Upper lobe of right lung (tissue), 1 donor: ENCODE data around the gene TMEM91. TPM values are rescaled to one million over a fixed set of nuclear protein-coding genes. Genes with fewer than 3 reads are reported as not detected.
A peak's percentile ranks its signal among the peaks of the same experiment; 100 is the strongest.
"Not testable (repeated sequence)": the region's sequence is repeated elsewhere in the genome, so short reads cannot be mapped to it uniquely, and the experiment has no call there.

Experiments used
- ATAC-seq: fragments of 200-7000 bp; cut with Tn5 transposase; one replicate; pipeline ENCODE4 v1.9.1; 2020; ENCODE audit warnings: mild to moderate bottlenecking, moderate library complexity
- DNase-seq: peaks from one replicate; pipeline ENCODE4 v3.0.0-alpha.2; 2020
- H3K27ac ChIP-seq: fragments of 200-600 bp; one replicate; pipeline ENCODE4 v1.8.0; 2022
- H3K27me3 ChIP-seq: fragments of 200-600 bp; one replicate; pipeline ENCODE4 v1.8.0; 2022; ENCODE audit warnings: mild to moderate bottlenecking
- H3K36me3 ChIP-seq: fragments of 200-600 bp; one replicate; pipeline ENCODE4 v1.8.0; 2022
- H3K4me1 ChIP-seq: fragments of 200-600 bp; one replicate; pipeline ENCODE4 v1.8.0; 2022
- H3K4me3 ChIP-seq: fragments of 200-600 bp; one replicate; pipeline ENCODE4 v1.8.0; 2022; ENCODE audit warnings: mild to moderate bottlenecking
- H3K9me3 ChIP-seq: fragments of 200-600 bp; one replicate; pipeline ENCODE4 v1.8.0; 2022
- intact Hi-C: fragments of 100-400 bp; cut with DNase I; formaldehyde crosslinking; loops from one replicate; pipeline ENCODE4 v1.11.0; 2022
- total RNA-seq: library from RNA; stranded (reverse); fragmentation: NEBNext Ultra II Directional; extraction: Animal tissue kit (Norgen Biotek cat#: 25700); gene quantifications from one replicate; pipeline ENCODE4 v1.2.1, GENCODE V29; 2021
- TF ChIP-seq, protein P1 (sequence below): fragments of 200-600 bp; IDR thresholded peaks from one replicate; pipeline ENCODE4 v1.8.0; 2022; ENCODE audit warnings: antibody characterized with exemption
- donor health status: DM: no; HTN: yes; CAD: no; lungs with severe emphysema.

TMEM91 gene
- total RNA-seq, 1 donor from 2014 or later: 19.5 TPM

DNA sequence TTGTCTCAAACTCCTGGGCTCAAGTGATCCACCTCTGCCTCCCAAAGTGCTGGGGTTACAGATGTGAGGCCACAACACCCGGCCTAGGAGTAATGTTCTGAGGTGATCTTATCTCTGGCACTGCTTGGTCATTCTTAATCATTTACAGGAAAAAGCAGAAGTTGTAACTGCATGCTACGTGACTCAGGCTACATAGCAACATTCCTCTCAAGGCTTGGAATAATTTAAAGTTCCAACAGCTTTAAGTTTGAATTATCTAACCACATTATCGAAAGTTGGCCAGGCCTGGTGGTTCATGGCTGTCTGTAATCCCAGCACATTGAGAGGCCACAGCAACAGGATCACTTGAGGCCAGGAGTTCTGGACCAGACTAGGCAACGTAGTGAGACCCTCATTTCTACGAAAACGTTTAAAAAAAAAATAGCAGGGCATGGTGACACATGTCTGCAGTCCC is 8.5 kb upstream of the TMEM91 start:
- H3K4me3 ChIP-seq: no peak overlapping the region
- H3K4me1 ChIP-seq: peaks cover 19% of the 10 kb centered on the region
- H3K36me3 ChIP-seq: no peaks in the 10 kb centered on the region
- no peak for ATAC-seq
- H3K9me3 ChIP-seq: no peaks in the 10 kb centered on the region
- DNase-seq: no peak
- TF ChIP-seq, protein P1, sequence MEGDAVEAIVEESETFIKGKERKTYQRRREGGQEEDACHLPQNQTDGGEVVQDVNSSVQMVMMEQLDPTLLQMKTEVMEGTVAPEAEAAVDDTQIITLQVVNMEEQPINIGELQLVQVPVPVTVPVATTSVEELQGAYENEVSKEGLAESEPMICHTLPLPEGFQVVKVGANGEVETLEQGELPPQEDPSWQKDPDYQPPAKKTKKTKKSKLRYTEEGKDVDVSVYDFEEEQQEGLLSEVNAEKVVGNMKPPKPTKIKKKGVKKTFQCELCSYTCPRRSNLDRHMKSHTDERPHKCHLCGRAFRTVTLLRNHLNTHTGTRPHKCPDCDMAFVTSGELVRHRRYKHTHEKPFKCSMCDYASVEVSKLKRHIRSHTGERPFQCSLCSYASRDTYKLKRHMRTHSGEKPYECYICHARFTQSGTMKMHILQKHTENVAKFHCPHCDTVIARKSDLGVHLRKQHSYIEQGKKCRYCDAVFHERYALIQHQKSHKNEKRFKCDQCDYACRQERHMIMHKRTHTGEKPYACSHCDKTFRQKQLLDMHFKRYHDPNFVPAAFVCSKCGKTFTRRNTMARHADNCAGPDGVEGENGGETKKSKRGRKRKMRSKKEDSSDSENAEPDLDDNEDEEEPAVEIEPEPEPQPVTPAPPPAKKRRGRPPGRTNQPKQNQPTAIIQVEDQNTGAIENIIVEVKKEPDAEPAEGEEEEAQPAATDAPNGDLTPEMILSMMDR: no peak
- intact Hi-C loops: no loop called here
- no peaks in the 10 kb centered on the region for H3K27me3 ChIP-seq
- peak overlapping the region; percentile 40 for H3K27ac ChIP-seq

DNA sequence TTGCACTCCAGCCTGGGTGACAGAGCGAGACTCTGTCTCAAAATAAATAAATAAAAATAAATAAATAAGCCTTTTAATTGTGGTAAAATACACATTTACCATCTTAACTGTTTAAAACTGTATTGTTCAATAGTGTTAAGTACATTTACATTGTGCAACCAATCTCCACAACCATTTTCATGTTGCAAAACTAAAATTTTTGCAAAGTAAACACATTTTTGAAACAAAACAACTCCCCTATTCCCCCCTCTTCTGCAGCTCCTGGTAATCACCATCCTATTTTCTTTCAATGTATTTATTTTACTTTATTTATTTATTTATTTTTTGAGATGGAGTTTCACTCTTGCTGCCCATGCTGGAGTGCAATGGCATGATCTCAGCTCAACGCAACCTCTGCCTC is 6.6 kb upstream of the TMEM91 start:
- no peak overlapping the region for H3K27ac ChIP-seq
- intact Hi-C loops: no loop called here
- DNase-seq (no peak), ATAC-seq (no peak)
- H3K36me3 ChIP-seq: no peaks in the 10 kb centered on the region
- TF ChIP-seq, protein P1: no peak
- peaks cover 25% of the 10 kb centered on the region for H3K4me1 ChIP-seq
- no peaks in the 10 kb centered on the region for H3K9me3 ChIP-seq
- no peaks in the 10 kb centered on the region for H3K27me3 ChIP-seq
- H3K4me3 ChIP-seq: no peak overlapping the region

DNA sequence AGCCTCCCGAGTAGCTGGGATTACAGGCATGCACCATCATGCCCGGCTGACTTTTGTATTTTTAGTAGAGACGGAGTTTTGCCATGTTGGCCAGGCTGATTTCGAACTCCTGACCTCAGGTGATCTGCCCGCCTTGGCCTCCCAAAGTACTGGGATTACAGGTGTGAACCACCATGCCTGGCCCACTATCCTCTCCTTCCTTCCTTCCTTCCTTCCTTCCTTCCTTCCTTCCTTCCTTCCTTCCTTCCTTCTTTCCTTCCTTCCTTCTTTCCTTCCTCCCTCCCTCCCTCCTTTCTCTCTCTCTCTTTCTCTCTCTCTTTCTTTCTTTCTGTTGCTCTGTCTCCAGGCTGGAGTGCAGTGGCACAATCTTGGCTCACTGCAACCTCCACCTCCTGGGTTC is 5.2 kb upstream of the TMEM91 start:
- H3K27ac ChIP-seq, H3K4me3 ChIP-seq, ATAC-seq, H3K27me3 ChIP-seq, H3K36me3 ChIP-seq, intact Hi-C loops, DNase-seq, H3K9me3 ChIP-seq: not testable (repeated sequence)
- H3K4me1 ChIP-seq: peaks cover 26% of the 10 kb centered on the region

DNA sequence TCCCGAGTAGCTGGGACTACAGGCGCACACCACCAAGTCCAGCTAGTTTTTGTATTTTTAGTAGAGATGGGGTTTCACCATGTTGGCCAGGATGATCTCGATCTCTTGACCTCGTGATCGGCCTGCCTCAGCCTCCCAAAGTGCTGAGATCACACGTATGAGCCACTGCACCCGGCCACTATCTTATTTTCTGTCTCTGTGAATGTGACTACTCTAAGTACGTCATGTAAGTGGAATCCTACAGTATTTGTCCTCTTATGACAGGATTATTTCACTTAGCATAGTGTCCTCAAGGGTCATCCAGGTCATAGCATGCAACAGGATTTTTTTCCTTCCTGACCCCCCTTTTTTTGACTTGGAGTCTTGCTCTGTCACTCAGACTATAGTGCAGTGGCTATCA is 4.8 kb upstream of the TMEM91 start:
- ATAC-seq: no peak
- H3K4me1 ChIP-seq: peaks cover 26% of the 10 kb centered on the region
- intact Hi-C loops: no loop called here

DNA sequence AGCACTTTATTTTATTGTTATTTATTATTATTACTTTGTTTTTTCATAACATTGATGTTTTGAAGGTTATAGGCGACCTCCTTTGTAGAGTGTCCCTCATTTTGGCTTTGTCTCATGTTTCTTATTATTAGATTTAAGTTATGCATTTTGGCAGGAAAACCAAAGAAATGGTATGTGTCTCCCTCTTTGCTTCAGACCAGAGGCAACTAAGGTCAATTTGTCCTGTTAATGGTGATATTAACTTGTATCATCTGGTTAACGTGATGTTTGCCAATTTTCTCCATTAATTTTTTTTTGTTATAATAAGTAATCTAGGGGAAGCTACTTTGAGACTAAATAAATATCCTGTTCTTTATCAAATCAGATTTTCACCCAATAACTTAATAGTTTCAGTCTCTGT is 3.8 kb upstream of the TMEM91 start:
- ATAC-seq (no peak), DNase-seq (no peak)
- TF ChIP-seq, protein P1: no peak
- no peak overlapping the region for H3K27ac ChIP-seq
- intact Hi-C loops: no loop called here
- no peaks in the 10 kb centered on the region for H3K36me3 ChIP-seq
- H3K9me3 ChIP-seq: no peaks in the 10 kb centered on the region
- no peak overlapping the region for H3K4me3 ChIP-seq
- H3K27me3 ChIP-seq: no peaks in the 10 kb centered on the region
- H3K4me1 ChIP-seq: peaks cover 22% of the 10 kb centered on the region

More for the DNA sequence above, 4.8 kb upstream of the TMEM91 start:
- TF ChIP-seq, protein P1: no peak
- no peaks in the 10 kb centered on the region for H3K9me3 ChIP-seq
- H3K27me3 ChIP-seq: no peaks in the 10 kb centered on the region
- no peak overlapping the region for H3K4me3 ChIP-seq
- DNase-seq: no peak
- H3K27ac ChIP-seq: no peak overlapping the region
- H3K36me3 ChIP-seq: no peaks in the 10 kb centered on the region

DNA sequence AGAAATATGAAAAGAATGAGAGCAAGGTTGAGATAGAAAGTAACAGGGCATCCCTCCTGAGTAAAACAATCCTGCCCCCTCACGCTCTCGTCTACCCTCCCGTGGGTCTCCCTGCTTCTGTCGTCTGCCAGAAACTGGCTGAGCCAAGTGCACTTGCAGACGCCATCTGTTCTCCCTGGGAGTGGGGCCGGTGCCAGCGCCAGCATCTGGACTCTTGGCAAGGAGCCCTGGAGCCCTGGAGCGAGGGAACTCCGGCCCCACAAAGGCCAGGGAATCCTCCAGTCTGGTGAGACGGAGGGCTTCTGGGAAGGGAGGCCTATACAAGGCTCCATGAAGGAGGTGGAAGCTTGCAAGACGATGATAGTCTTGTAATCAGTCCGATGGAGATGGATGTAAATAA is 2.3 kb upstream of the TMEM91 start:
- DNase-seq (peak; percentile 85), ATAC-seq (peak; percentile 38)
- TF ChIP-seq, protein P1: no peak
- no peaks in the 10 kb centered on the region for H3K36me3 ChIP-seq
- H3K9me3 ChIP-seq: no peaks in the 10 kb centered on the region
- H3K27ac ChIP-seq: no peak overlapping the region
- intact Hi-C loops: no loop called here
- no peak overlapping the region for H3K4me3 ChIP-seq
- H3K4me1 ChIP-seq: peaks cover 18% of the 10 kb centered on the region
- no peaks in the 10 kb centered on the region for H3K27me3 ChIP-seq
